Ishikawa (cell line): ENCODE data around the gene PAPPA.

Experiments
- FOXM1 ChIP-seq: IDR thresholded peaks from 2 replicates; pipeline ENCODE4 v1.6.1; 2012; ENCODE audit warnings: low read depth, borderline replicate concordance
- TAF1 ChIP-seq: IDR thresholded peaks from 2 replicates; pipeline ENCODE4 v1.6.1; 2012; ENCODE audit warnings: low read depth, mild to moderate bottlenecking
- TCF12 ChIP-seq: IDR thresholded peaks from 2 replicates; pipeline ENCODE4 v1.6.1; 2012; ENCODE audit warnings: low read depth
- YY1 ChIP-seq: IDR thresholded peaks from 2 replicates; pipeline ENCODE4 v1.6.1; 2012; ENCODE audit warnings: low read depth

DNA sequence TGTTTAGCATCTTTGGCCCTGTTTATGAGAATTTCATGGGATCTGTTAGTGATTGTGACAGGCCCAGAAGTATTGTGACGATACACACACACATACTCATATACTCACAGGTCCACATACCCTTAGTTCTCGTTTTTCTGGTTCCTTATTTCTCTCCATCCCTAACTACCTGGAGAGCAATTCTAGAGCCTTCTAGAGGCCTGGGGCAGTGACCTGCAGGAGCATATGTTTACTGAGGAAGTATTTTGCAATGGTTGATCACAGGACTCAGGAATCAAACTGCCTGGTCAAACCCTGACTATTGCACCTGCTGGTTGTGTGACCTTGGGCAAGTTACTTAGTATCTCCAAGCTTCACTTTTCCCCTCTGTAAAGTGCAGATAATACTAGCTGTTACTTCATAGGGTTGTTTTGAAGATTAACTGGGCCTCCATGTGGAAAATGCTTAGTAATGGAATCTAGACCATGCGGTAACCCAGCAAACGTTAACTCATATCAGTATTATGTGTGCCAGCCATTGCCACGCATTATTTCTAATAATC, 8.7 kb downstream of the PAPPA start:
- no peak for TF ChIP-seq TAF1
- no peak for TF ChIP-seq TCF12
- no peak for TF ChIP-seq FOXM1
- no peak for TF ChIP-seq YY1
